ENCODE results near the gene MIPEP.
"Not testable (repeated sequence)": the region's sequence is repeated elsewhere in the genome, so short reads cannot be mapped to it uniquely, and the experiment has no call there.

MIPEP gene

DNA sequence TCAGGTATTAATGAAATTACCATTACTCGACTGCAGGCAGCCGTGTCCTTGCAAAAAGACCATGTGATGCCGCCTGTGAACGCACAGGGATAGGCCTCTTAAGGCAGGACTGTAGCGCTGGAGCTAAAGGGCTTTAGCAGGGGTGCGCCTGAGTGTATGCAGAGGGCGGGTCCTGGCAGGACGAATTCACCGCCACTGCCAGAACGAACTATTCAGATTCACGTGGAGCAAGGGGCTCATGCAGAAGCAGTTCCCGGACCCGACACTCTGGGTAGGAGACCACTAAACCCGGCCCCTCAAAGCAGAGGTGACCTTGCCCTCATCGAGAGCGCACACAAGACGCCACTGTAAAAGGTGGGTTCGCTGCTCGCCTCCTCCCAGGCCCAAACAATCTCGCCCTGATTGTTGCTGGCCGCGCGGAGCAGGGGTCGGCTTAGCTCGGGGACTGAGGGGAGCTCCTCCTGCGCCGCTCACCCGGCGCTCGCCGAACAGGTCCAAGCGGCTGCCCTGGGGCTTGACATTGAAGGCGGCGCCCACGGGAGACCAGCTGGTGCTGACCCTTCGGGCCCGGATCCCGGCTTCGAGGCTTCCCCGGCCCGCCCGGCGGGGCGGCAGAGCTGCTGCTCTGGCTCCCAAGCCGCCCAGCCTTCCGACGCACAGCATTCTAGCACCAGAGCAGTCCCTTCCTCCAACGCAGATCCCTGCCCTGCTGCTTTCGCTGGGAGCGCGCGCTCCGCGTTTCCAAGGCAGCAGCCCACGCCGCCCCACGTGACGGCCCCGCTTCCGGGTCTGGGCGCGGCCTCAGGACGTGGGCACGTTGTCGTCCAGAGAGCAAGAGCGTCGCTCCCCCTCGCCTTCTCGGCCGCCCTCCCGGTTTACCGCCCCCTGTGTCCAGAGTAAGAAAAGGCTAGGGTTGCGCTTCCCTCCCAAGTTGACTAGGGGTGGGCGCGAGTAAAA lies at the start of gene MIPEP:
Gene MIPEP, minus strand, starts transcription at position 743 of the 957 bp plus-strand sequence. Its CDS starts 80 bp downstream, at position 663.
- peak; percentile 96 for DNase-seq

DNA sequence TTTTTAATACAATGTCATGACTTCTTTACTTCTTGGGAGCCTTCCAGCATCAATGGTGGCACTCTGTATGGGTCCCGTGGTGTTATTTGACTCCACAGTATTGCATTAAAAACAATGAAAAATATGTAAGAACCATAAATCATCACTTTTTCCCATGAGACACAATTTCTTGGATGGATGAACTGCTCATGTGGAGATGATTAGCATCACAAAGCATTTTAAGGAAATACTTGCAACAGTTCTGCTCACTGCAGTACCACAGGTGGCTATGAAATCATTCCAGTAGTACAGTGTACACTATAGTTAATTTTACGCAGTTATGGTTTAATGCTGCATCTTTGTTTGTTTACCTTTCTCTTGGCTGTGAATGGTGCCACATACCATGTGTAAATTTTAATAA lies 45.3 kb upstream of the MIPEP start:
- DNase-seq: no peak

DNA sequence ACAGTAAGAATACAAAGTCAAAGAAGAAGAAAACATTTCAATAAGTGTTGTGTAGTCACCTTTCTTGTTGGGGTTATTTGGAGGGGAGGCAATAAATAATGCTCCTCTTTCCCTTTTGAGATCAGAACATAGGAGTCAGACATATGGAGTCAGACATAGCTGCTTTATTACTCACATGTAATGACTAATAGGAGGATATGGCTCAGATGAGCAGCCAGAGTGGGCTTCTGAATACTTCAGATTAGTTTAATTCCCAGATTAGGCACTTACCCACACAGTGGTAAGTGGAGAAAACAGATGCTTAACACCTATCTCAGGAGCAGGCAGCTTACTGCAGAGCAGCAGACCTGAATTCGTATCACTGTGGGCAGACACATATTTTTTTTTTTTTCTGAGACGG lies 39.8 kb upstream of the MIPEP start:
- no peak for DNase-seq

DNA sequence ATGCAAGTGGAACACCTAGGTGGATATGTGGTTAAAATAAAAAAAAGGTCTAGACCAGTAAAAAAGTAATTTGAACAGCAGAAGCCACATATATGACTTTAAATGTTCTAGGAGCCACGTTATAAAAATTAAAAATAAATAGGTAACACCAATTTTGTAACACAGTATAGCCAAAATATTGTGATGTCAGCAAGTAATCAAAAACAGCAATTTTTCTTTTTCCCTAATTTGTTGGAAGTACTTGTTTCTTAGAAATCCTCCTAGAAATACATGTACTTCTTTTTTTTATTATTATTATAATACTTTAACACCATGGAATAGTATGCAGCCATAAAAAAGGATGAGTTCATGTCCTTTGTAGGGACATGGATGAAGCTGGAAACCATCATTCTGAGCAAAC lies 33.8 kb upstream of the MIPEP start:
- no peak for DNase-seq

DNA sequence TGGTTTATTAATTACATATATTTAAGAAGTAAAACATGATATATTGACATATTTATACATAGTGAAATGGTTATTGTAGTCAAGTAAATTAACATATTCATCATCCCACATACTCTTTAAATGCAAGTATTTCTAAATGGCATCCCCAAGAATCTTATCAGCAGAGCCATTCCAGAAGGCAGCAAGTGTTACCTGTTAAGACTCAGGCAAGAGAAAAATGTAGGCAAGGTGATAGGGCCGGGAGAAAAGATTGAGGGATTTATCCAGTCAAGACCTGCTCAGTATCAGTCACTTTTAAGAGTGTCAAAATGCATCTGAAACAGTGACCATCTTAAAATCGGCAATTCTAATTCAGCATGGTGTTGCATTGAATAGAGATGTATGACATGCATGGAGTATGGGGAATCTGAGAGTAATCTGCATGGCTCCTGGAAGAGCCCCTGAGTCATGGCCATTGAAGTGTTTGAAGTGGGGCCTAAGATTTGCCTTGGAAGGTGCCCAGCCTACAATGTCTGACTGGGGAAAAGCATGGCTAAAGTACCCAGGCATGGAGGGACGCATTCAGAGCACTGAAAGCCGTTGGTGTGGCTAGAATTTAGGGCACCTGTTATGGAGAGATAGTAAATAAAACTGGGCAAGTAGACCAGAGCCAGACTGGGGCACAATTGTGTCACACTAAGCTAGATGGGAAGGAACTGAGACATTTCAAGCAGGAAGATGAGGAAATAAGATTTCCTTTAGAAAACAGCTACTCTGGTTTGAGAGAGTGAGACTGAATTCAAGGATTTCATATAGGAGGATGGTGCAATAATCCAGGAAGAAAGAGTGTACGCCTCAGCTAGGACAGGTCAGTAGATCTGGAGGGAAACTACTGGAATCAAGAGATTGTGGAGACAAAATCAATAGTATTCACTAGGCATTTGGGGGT lies 33.1 kb upstream of the MIPEP start:
- no peak for DNase-seq

GRCh38 chr13:23921451-23921888 lies 32.3 kb upstream of the MIPEP start:
- peak; percentile 61 for DNase-seq

DNA sequence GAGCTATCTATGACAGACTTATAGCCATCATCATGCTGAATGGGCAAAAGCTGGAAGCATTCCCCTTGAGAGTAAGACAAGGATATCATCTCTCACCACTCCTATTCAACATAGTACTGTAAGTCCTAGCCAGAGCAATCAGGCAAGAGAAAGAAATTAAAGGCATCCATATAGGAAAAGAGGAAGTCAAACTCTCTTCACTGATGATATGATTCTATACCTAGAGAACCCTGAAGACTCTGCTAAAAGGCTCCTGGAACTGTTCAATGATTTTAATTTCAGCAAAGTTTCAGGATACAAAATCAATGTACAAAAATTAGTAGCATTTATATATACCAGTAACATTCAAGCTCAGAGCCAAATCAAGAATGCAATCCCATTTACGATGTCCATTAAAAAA lies 29.8 kb upstream of the MIPEP start:
- DNase-seq: no peak

- DNase-seq: no peak
Observed at GRCh38 chr13:23918208-23918607, 29.0 kb upstream of the MIPEP start.

DNA sequence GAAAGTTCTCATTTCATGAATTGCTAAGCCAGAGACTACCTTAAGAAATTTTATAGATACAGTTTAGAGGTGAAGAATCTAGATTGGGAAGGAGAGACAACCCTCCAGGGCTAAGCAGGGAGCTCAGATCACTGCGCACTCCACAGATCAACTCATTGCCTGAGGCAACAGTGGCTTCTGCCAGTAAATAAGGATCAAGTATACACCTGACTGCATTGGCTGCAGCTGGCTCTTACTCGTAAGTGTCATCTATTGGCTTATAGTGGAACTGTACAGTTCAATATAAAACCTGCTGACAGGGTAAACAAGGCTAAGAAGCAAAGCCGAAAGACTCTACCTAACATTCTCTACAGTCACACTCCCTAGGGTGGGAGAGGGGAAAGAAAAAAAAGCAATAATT lies 26.1 kb upstream of the MIPEP start:
- no peak for DNase-seq

- no peak for DNase-seq
Observed at GRCh38 chr13:23912469-23912868, 23.3 kb upstream of the MIPEP start.

DNA sequence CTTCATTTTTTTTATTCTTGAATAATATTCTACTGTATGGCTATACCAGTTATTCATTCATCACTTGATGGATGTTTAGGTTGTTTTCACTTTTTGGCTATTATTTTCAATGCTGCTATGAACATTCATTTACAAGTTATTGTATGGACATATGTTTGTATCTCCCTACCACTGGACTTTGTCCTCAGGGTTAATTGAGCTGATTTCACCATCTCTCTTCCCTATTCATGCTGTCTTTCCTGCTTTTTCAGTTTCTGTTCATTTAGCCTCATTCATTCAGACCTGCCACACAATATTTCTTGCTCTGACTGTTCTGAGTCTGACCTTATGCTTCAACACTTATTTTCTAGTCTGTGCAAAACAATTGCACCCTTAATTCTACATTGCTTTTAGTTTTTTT lies 20.4 kb upstream of the MIPEP start:
- no peak for DNase-seq

DNA sequence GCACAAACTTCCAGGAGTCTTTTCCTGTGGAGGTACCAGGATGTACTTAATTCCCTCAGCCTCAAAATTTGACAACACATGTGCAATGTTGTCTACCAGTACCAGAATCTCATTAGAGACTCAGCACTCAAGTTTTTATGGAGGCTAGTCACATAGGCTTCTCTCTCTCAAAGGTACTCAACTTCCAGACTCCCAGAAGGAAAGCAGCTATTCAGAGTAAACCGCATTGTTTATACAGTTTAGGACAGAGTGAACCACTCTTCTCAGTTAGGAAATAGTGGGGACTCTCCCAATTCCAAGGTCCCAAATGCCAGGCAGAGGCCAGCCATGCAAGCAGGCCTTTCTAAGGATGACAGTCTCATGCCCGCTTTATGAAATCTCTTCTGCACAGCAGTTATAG lies 16.6 kb upstream of the MIPEP start:
- no peak for DNase-seq

- DNase-seq: no peak
Observed at GRCh38 chr13:23903906-23904280, 14.7 kb upstream of the MIPEP start.

- DNase-seq: no peak
Observed at GRCh38 chr13:23902975-23903905, 14.0 kb upstream of the MIPEP start.

- no peak for DNase-seq
Observed at GRCh38 chr13:23901365-23901764, 12.2 kb upstream of the MIPEP start.

DNA sequence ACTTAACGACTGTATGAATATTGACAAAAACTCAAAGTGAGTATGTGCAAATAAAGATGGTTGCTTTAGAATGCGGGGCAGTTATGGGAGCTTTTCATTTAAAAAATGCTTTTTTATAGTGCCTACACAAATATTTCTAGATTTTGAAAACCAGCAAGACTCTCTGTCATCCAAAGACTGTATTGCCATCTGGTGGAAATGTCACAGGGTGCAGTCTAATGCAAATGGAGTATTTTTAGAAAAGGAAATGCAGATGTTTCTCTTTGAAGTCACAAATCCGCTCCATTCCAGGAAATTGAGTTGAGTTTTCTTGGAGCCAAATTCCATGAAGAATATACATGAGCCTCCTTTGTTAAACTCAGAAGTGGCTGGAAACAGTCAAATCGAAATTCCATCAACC lies 10.4 kb upstream of the MIPEP start:
- DNase-seq: peak; percentile 50

- no peak for DNase-seq
Observed at GRCh38 chr13:23898101-23898500, 8.9 kb upstream of the MIPEP start.

GRCh38 chr13:23897452-23897919 lies 8.3 kb upstream of the MIPEP start, which contains the start of gene C1QTNF9B:
Gene C1QTNF9B, minus strand, starts transcription at chr13:23897502.
- not testable (repeated sequence) for DNase-seq

DNA sequence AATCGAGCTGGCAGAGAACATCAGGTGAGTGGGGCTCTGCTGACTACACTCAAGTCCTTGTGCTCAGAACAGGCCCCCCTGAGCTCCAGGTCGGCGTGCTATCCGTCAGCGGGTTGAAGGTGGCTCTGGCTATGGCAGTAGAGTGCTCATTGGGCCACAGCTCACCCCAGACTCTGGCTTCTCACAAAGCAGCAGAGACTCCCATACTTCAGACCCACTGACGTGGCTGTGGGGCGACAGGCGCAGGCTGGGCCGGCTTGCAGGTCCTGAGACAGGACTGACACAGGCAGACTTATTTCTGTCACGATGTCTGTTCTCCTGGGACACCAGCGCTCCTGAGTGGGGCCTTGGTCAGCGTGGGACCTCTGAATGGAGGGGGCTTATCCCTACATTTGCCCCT lies 5.5 kb upstream of the MIPEP start:
- not testable (repeated sequence) for DNase-seq

GRCh38 chr13:23893791-23894190 lies 4.6 kb upstream of the MIPEP start:
- DNase-seq: not testable (repeated sequence)

GRCh38 chr13:23889615-23890607 lies 711 bp upstream of the MIPEP start:
- DNase-seq: peak; percentile 16
